Activated CD4-positive, alpha-beta memory T cell treated with anti-CD3 and anti-CD28 coated beads, Interleukin-2, amount 10 ng/mL, durations not matched to agents 7 days and 5 days (primary cell): ENCODE results near the gene FGGY. TPM values are rescaled to one million over a fixed set of nuclear protein-coding genes. Genes with fewer than 3 reads are reported as not detected.

Experiments
- CTCF ChIA-PET: fragments of 350-600 bp; sonication (Branson Sonifier 250); formaldehyde crosslinking; loops from one replicate; lab custom pipeline; 2021; ENCODE audit warnings: antibody characterized with exemption, inconsistent platforms; lab: Charles Lee
- POLR2A ChIA-PET: fragments of 350-600 bp; sonication (Branson Sonifier 250); formaldehyde crosslinking; loops from one replicate; lab custom pipeline; 2021; ENCODE audit warnings: antibody characterized with exemption; lab: Charles Lee
- DNase-seq: peaks from one replicate; pipeline ENCODE4 v3.0.0-alpha.2; 2020
- H3K27ac Mint-ChIP-seq: one replicate; pipeline ENCODE4 v1.8.0; 2021; ENCODE audit warnings: mild to moderate bottlenecking, mixed read lengths
- H3K27me3 Mint-ChIP-seq: one replicate; pipeline ENCODE4 v1.8.0; 2021; ENCODE audit warnings: mixed read lengths
- H3K36me3 Mint-ChIP-seq: one replicate; pipeline ENCODE4 v1.8.0; 2021; ENCODE audit warnings: low read depth, mixed read lengths
- H3K4me1 Mint-ChIP-seq: one replicate; pipeline ENCODE4 v1.8.0; 2021; ENCODE audit warnings: mixed read lengths
- H3K4me3 Mint-ChIP-seq: one replicate; pipeline ENCODE4 v1.8.0; 2021; ENCODE audit warnings: mild to moderate bottlenecking, mixed read lengths
- H3K9me3 Mint-ChIP-seq: one replicate; pipeline ENCODE4 v1.8.0; 2021; ENCODE audit warnings: mixed read lengths
- total RNA-seq, 2 experiments: library from RNA; stranded (reverse); gene quantifications; one replicate each; pipeline ENCODE4 v1.2.3, GENCODE V29; 2021

Gene FGGY
- total RNA-seq, 2 experiments from 2014 or later = 7.0 to 7.7 TPM

DNA sequence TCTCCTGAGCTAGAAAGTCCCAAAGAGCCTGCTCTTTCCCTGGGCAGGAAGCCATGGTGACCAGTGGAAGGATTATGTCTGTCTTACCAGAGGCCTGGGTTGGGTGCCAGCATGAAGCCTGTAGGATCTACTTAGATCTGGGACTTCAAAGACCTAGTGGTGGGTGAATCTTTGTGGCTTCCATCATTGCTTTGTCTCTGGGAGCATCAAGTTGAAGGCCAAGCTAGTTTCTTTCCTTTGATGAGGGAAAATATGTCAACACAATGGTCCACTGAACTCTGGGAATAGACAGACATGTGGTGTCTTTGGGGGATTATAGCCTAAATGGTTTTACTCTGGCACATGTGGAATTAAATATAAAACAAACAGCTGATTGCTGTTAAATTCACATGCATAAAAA lies 417.3 kb downstream of the FGGY start:
- no peak overlapping the region for H3K27ac Mint-ChIP-seq
- CTCF ChIA-PET = interaction anchor here (0.8 to 1.4 kb wide), 2 partner anchors 15 to 45 kb away, joined by 3 read pairs; no protein-coding TSS in a partner anchor

DNA sequence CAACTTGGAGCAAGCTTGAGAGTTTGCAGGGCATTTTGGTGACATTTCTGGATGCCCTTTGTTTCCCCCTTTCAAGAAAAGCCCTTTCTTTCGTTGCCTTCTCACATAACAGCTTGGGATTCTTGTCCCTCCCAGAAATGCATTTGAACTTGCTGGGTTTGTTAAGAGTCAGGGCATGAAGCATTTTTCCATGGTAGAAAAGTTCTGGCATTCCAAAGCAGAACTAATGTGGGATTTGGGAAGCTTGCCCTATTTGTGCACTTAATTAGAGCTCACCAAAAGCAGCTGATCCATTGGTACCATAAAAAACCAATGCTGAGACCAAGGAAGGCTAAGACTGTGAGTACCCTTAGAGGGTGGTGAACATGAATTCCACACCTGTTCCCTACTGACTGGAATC lies 418.1 kb downstream of the FGGY start:
- CTCF ChIA-PET = interaction anchor here (0.8 kb wide), 1 partner anchor 44 kb away, joined by 3 read pairs; no protein-coding TSS in a partner anchor
- Mint-ChIP-seq H3K27me3 (no peaks in the 10 kb centered on the region), H3K4me1 (no peaks in the 10 kb centered on the region), H3K36me3 (no peaks in the 10 kb centered on the region), H3K27ac (no peak overlapping the region), H3K9me3 (peaks cover 2% of the 10 kb centered on the region), H3K4me3 (no peak overlapping the region)
- POLR2A ChIA-PET = no interaction called here
- DNase-seq = no peak

More for the DNA sequence above, 417.3 kb downstream of the FGGY start:
- POLR2A ChIA-PET = no interaction called here
- DNase-seq = no peak
- no peaks in the 10 kb centered on the region for H3K36me3 Mint-ChIP-seq
- H3K4me3 Mint-ChIP-seq = no peak overlapping the region
- no peaks in the 10 kb centered on the region for H3K4me1 Mint-ChIP-seq
- H3K27me3 Mint-ChIP-seq = no peaks in the 10 kb centered on the region
- H3K9me3 Mint-ChIP-seq = peaks cover 2% of the 10 kb centered on the region

- no peak for DNase-seq
- no peaks in the 10 kb centered on the region for H3K4me1 Mint-ChIP-seq
- POLR2A ChIA-PET = no interaction called here
- H3K36me3 Mint-ChIP-seq = no peaks in the 10 kb centered on the region
- H3K27ac Mint-ChIP-seq = no peak overlapping the region
- H3K9me3 Mint-ChIP-seq = no peaks in the 10 kb centered on the region
- CTCF ChIA-PET = interaction anchor here (1.0 to 1.3 kb wide), 2 partner anchors 14 to 42 kb away, joined by 3 read pairs; no protein-coding TSS in a partner anchor
- no peak overlapping the region for H3K4me3 Mint-ChIP-seq
- no peaks in the 10 kb centered on the region for H3K27me3 Mint-ChIP-seq
Measured at GRCh38 chr1:59716832-59717231, 419.9 kb downstream of the FGGY start.

- H3K36me3 Mint-ChIP-seq = no peaks in the 10 kb centered on the region
- ChIA-PET CTCF (interaction anchor here (1.3 kb wide), 1 partner anchor 41 kb away, joined by 3 read pairs; no protein-coding TSS in a partner anchor), POLR2A (no interaction called here)
- H3K4me1 Mint-ChIP-seq = no peaks in the 10 kb centered on the region
- H3K27me3 Mint-ChIP-seq = no peaks in the 10 kb centered on the region
- H3K27ac Mint-ChIP-seq = no peak overlapping the region
- H3K9me3 Mint-ChIP-seq = no peaks in the 10 kb centered on the region
- DNase-seq = no peak
- no peak overlapping the region for H3K4me3 Mint-ChIP-seq
Measured at GRCh38 chr1:59718064-59718988, 421.4 kb downstream of the FGGY start.

- Mint-ChIP-seq H3K4me1 (no peaks in the 10 kb centered on the region), H3K27me3 (no peaks in the 10 kb centered on the region), H3K9me3 (no peaks in the 10 kb centered on the region), H3K36me3 (no peaks in the 10 kb centered on the region), H3K27ac (no peak overlapping the region), H3K4me3 (no peak overlapping the region)
- CTCF ChIA-PET = interaction anchor here (0.6 kb wide), 1 partner anchor 980 kb away, joined by 3 read pairs; no protein-coding TSS in a partner anchor
- POLR2A ChIA-PET = no interaction called here
- DNase-seq = no peak
Measured at GRCh38 chr1:59718989-59719360, 422.1 kb downstream of the FGGY start.

GRCh38 chr1:59720326-59721115 lies 423.6 kb downstream of the FGGY start:
- POLR2A ChIA-PET = no interaction called here
- no peaks in the 10 kb centered on the region for H3K36me3 Mint-ChIP-seq
- no peaks in the 10 kb centered on the region for H3K27me3 Mint-ChIP-seq
- no peaks in the 10 kb centered on the region for H3K9me3 Mint-ChIP-seq
- CTCF ChIA-PET = no interaction called here
- H3K4me1 Mint-ChIP-seq = no peaks in the 10 kb centered on the region
- H3K27ac Mint-ChIP-seq = no peak overlapping the region
- DNase-seq = no peak
- no peak overlapping the region for H3K4me3 Mint-ChIP-seq

DNA sequence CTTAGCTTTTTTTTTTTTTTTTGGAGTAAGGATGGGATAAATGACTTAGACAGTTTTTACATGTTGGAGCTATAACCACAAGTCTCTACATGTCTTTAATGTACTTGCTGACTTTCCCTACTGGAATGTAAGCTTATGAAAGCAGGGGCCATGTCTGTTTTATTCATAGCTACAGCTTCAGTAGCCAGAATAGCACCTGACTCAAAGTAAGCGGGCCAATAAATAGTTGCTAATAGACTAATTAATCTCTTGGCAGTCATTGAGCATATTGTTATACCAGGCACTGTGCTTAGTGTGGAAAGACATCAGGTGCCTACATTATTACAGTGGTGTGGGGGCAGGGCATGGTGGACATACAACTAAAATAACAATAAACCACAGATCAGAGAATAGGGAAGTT lies 433.4 kb downstream of the FGGY start:
- no peak overlapping the region for H3K27ac Mint-ChIP-seq

GRCh38 chr1:59730759-59731478 lies 434.0 kb downstream of the FGGY start:
- Mint-ChIP-seq H3K36me3 (peaks cover under 1% of the 10 kb centered on the region), H3K4me3 (no peak overlapping the region), H3K4me1 (peaks cover 9% of the 10 kb centered on the region), H3K9me3 (peaks cover 3% of the 10 kb centered on the region), H3K27me3 (no peaks in the 10 kb centered on the region), H3K27ac (no peak overlapping the region)
- POLR2A ChIA-PET = no interaction called here
- DNase-seq = no peak
- CTCF ChIA-PET = no interaction called here

More for the DNA sequence above, 433.4 kb downstream of the FGGY start:
- CTCF ChIA-PET = interaction anchor here (0.8 kb wide), 1 partner anchor 29 kb away, joined by 3 read pairs; no protein-coding TSS in a partner anchor
- H3K4me3 Mint-ChIP-seq = no peak overlapping the region
- POLR2A ChIA-PET = no interaction called here
- H3K36me3 Mint-ChIP-seq = no peaks in the 10 kb centered on the region
- peaks cover 9% of the 10 kb centered on the region for H3K4me1 Mint-ChIP-seq
- H3K9me3 Mint-ChIP-seq = peaks cover 2% of the 10 kb centered on the region
- no peaks in the 10 kb centered on the region for H3K27me3 Mint-ChIP-seq
- DNase-seq = no peak

GRCh38 chr1:59731591-59731990 lies 434.7 kb downstream of the FGGY start:
- Mint-ChIP-seq H3K27ac (no peak overlapping the region), H3K4me1 (peaks cover 9% of the 10 kb centered on the region), H3K27me3 (no peaks in the 10 kb centered on the region), H3K4me3 (no peak overlapping the region), H3K9me3 (peaks cover 10% of the 10 kb centered on the region), H3K36me3 (peaks cover 7% of the 10 kb centered on the region)
- no peak for DNase-seq
- ChIA-PET POLR2A (no interaction called here), CTCF (interaction anchor here (1.2 kb wide), 1 partner anchor 28 kb away, joined by 3 read pairs; no protein-coding TSS in a partner anchor)

DNA sequence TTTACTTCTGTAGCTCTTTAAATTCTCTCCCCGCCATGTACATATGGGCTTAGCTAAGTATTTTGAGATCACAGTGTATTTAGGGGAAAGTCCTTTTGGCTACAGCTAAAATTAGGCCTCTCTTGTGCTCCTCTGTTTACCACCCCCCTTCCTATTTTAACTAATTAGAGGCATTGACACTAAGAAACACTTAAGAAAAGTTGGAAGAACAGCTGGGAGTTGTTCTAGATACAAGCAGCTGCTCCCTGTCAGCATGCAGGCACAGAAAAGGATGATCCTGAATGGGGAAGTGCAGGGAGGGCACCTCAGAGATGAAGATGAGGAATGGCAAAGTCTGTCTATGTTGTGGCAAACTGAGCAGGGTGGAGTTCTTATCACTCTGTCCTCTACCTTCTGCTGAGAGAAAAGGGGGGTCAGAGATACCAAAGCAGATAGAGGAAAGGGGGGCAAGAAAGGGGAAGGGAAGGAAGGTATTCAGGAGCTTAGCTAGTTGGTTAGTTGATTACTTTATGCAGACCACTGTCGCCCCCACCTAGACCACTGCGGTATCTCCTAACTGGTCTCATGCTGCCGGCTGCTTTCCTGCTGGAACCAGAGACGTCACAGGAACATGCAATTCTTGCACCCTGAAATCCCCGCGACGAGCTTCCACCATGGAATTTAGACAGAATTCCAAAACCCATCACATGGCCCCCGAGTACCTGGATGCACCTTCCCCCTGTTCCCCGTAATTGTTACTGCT lies 435.5 kb downstream of the FGGY start:
- Mint-ChIP-seq H3K9me3 (peaks cover 10% of the 10 kb centered on the region), H3K4me1 (peaks cover 9% of the 10 kb centered on the region), H3K27ac (no peak overlapping the region), H3K4me3 (no peak overlapping the region), H3K36me3 (peaks cover 7% of the 10 kb centered on the region), H3K27me3 (no peaks in the 10 kb centered on the region)
- ChIA-PET POLR2A (no interaction called here), CTCF (interaction anchor here (1.2 kb wide), 1 partner anchor 27 kb away, joined by 3 read pairs; no protein-coding TSS in a partner anchor)
- no peak for DNase-seq

DNA sequence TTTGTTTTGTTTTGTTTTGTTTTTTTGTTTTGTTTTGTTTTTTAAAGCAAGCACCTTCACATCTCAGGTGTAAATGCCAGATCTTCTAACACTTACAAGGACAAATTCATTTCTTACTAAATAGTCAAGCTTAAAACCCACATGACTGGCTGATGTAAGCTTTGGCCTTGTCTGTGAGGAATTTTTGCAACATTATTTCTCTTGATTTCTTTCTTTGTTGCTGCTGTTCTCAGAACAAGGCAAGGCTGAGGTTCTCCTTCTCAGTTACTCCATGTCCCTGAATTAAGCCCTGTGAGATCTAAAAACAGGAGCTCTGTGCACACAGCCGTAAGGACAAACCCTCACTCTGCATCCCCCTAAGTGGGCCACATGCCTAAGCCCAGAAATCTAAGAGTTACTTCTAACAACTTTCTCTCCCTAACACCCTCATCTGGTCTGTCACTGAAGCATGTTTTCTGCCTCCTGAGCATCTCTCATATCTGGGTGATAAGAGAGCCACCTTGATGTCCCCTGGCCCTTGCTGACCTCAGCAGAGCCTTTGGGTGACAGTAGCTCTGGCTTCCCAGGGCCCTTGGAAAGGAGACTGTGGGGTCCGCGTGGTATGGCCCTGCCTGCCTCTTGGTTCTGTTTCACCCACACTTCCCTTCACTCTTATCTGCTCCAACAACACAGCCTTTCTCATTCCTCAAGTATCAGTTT lies 436.7 kb downstream of the FGGY start:
- ChIA-PET POLR2A (no interaction called here), CTCF (no interaction called here)
- H3K27me3 Mint-ChIP-seq = no peaks in the 10 kb centered on the region
- no peak overlapping the region for H3K4me3 Mint-ChIP-seq
- H3K36me3 Mint-ChIP-seq = peaks cover 7% of the 10 kb centered on the region
- peaks cover 14% of the 10 kb centered on the region for H3K9me3 Mint-ChIP-seq
- DNase-seq = no peak
- H3K4me1 Mint-ChIP-seq = peaks cover 9% of the 10 kb centered on the region
- no peak overlapping the region for H3K27ac Mint-ChIP-seq
